HG03571 (cell line): Measurements from ENCODE around the gene PPP2CA.
"Not testable (repeated sequence)": the region's sequence is repeated elsewhere in the genome, so short reads cannot be mapped to it uniquely, and the experiment has no call there.

Experiments
- ATAC-seq: cut with Tn5 transposase; IDR thresholded peaks from one replicate; pipeline ENCODE4 v1.9.1; 2021; ENCODE audit not compliant: unreplicated experiment

Gene PPP2CA

DNA sequence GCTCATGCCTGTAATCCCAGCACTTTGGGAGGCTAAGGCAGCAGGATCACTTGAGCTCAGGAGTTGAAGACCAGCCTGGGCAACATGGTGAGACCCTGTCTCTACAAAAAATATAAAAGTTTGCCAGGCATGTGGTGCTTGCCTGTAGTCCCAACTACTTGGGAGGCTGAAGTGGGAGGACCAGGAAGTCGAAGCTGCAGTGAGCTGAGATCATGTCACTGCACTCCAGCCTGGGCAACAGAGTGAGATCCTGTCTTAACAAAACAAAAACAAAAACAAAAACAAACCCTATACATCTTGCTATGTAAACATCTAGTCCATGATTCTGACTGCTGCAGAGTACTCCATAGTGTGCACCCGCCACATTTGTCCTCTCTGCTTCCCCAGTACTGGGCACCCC lies 19.8 kb upstream of the PPP2CA start:
- ATAC-seq, result no peak

DNA sequence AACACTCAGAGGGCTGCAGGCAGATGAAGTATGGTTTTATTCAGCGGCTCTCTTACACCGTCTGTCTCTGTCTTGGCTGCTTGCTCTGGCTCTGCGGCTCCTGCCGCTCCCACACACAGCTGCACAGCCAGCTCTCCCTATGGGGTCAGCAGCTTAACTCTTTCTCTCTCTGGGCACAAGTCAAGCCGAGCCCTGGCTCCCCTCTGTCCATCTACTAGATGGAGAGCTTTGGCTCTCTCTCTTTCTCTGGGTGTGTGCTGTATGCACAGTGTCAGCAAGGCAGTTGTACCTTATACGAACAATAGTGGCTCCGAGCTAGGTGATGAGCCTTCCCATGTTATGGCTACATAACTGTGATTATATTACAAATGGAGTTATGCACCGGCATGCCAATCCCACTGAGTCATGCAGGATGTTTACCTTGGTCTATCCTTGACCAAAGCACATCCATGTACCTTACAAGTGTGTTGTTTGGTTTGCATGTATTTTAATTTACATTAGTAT lies 19.3 kb upstream of the PPP2CA start:
- no peak for ATAC-seq

DNA sequence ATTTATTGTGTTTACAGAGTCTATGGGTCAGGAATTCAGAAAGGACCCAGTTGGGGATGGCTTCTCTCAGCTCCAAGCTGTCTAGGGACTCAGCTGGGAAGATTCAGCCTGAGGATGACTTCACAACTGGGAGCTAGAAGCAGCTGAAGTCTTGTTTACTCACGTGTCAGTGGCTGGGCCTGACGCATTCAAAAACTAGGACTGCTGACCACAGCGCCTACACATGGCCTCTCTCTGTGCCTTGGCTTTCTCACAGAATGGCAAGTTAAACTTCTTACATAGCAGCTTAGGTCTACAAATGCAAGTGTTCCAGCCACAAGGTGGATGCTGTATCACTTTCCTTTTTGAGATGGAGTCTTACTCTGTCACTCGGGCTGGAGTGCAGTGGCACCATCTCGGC lies 16.3 kb upstream of the PPP2CA start:
- ATAC-seq, result no peak

DNA sequence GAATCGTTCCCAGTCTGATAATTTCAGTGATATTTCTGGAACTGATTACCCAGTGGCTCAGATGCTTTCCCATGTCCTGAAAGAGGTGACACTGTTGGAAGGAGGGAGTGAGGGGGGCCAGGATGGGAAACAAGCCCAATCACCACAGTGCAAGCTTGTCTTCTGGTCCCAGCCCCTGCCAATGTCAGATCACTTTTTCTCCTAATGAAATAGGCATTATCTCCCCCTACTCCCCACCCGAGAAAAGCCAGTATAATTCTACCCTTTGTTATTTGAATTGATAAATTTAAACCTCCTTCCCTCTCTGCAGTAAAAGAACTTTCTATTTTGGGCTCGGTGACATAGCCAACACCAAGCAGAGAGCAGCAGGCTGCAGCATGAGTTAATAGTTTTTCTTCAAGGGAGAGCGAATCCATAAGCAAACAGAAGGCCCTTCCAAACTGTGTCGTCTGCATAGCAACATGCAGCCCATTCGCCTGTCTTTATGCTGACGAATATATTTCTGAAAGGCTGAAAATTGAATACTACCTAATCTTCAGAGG lies 14.6 kb upstream of the PPP2CA start:
- no peak for ATAC-seq

DNA sequence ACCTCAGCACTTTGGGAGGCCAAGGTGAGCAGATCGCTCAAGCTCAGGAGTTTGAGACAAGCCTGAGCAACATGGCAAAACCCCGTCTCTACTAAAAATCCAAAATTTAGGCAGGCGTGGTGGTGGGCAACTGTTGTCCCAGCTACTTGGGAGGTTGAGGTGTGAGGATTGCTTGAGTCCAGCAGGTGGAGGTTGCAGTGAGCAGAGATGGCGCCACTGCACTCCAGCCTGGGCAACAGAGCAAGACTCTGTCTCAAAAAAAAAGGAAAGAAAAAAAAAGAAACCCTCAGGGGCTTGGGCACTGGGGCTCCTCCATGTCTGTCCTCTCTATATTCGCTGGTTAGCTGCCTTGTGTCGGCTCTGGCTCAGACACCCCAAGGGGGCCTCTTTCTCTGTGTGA lies 10.9 kb upstream of the PPP2CA start:
- no peak for ATAC-seq

DNA sequence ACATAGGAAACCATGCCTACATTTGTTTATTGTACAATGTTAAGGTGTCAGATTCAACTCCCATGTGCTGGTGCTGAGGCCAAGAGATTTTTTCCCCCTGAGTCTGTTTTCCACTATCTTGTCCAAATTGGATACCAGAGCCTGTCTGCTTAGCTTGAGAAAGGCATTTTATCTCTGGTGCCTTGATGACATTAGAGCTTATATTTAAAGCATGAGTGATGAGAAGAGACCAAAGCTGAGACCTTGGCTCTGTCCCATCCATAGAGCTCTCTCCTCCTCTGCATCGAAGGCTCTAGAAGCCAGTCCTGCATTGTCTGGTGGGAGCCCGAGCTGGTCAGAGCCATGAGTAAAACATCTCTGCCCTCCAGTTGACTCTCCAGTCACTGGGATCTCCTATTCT lies 10.4 kb upstream of the PPP2CA start:
- no peak for ATAC-seq

DNA sequence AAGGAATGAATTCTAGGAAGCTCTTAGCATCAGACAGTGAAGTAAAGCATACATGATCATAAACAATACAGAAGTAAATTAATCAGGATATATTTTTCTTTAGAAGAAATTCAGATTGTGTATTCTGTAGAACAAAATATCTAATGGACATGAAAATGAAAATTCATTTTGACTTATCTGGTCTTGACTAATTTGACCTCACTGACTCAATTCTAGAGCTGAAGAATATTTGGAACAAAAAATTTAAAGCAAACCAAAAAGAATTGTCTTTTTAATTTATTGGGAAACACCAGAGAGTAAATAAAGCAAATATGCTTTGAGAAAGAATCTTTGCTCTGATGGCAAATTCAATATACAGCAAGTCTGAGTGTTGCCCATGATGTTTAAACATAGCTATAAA lies 2.8 kb upstream of the PPP2CA start:
- no peak for ATAC-seq

DNA sequence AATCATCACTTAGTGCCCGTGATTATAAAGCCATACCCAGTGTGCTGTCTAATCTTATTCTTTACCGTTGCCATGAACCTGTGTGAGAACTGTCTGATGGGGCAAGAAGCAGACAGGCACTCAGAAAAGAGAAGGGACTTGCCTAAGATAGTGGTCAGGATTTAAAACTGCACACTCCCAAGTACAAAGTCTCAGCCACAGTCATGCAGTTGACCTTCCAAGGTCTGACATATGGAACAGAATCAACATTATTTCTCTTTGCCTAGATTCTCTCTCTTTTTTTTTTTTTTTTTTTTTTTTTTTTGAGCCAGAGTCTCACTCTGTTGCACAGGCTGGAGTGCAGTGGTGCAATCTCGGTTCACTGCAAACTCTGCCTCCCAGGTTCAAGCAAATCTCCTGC lies 1.9 kb upstream of the PPP2CA start:
- ATAC-seq, result no peak

DNA sequence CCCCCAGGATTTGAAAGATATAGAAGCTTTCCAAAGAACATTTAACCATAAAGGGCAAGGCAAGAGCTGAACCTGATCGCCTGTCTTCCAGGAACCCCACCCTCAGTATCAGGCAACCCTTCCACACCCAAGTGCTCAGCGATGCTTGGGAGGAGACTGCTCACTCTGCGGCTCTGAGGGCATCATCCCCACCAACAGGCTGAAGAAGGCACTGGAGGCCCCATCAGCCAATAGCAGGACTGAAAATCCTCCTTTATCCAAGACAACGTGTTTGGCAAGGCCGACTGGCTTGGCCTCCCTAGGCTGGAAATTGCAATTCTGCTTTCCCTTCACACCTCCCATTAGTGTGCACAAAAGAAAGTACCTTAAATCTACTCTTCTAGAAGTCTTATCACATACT lies 1.4 kb upstream of the PPP2CA start:
- ATAC-seq, result no peak

DNA sequence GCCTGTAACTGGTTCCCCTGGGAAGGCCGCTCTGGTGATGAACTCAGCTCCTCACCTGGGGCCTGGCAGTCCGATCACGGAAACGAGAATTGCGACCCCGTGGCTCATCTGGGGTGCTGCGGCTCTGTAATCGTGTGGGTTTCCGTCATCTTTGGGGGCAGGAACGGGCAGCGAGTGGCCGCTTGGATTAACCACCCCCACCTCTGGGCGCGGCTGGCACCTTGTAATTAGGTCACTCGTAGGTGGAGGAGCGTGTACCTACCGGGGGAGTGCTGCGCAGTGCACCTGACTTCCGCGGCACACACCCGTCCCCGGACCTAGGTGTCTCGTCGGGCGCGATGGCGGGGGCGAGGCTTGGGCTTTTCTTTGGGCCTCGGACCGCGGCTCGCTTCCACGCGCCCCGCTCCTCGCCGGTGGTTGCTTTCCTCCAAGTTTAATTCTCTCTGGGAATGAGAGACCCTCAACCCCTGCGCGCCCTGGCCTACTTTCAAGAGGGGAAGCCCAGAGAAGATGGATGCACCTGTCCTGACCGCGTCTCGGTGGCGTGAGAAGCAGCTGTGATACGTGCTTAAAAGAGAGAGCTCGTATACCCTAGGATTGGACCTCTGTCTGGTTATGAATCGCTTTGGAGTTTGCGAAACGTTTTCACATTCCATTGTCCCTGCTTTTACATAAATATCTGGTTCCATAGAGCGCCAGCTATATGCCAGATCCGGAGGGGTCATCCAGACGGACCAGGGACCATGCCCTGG lies 744 bp upstream of the PPP2CA start:
- no peak for ATAC-seq

DNA sequence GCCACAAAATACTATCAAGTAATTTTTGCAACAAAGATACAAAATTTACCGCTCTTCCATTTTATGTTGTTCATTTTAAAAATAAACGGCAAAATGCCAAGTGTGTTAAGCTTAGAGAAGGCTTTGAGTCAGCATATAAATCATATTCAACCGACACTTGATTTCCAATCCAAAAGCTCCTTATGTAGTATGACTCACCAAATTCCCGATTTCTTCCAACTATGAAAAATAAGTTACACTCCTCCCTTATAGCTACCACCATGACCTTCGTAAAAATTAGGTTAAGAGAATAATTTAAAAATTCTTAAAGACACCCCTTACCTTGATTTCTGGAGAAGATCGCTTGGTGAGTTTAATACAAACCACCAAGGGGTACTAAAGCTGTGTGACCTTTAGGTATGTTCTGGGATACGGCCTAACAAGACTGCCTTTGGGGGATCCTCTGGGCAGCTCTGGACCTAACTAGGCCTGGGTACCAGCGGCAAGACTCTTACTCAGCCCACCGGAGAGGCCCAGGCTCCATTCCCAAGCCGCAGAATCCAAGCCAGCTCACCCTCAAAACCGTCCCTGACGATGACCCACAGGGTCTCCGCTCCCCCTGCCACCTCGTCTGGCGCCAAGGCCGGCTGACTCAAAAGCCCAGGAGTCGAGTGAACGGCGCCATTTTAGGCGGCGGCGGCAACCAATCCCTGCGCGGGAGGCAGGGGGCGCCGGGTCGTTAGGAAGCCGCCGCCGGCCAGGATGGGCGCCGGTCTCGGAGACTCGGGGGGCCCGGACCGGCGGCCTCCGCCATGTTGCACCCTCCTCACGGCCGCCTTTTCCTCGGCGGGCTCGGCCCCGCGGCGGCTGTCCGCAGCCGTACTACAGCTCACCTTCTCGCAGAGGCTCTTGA lies 739 bp downstream of the PPP2CA start:
- ATAC-seq, result peak; percentile 27

DNA sequence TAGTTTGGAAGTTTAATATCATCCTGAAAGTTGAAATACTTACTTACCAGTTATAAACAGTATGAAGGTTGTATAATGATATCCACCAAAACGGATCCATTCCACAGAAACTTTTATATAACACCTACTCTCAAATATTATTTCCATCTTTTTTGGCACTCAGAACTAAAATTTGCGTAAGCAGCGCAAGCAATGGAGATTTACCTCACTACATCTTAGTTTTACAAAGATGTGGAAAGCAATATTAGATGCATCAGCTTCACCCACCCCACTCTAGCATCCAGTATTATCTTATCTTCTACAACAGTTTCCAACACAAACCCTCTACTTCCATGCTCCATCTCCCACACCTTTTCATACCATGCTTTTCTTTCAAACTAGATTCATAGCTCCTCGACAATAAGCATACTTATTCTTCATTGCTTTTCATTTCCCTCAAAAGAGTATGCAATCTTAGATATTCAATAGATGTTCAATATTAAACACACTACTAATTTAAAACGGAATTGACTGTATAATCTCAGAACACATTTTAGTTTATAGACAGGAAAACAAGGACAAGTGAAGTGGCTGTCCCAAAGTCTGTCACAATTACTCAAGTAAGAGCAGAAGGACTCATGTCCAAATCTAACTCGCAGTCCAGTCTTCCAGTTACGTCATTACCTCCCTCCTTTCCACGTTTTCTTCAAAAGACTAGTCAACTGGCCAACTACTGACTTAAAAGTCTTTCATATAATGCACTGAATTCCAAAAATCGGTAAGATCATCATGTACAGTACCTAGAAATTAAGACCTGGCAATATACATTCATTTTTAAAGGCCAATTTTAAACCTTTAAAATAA lies 2.2 kb downstream of the PPP2CA start:
- no peak for ATAC-seq

DNA sequence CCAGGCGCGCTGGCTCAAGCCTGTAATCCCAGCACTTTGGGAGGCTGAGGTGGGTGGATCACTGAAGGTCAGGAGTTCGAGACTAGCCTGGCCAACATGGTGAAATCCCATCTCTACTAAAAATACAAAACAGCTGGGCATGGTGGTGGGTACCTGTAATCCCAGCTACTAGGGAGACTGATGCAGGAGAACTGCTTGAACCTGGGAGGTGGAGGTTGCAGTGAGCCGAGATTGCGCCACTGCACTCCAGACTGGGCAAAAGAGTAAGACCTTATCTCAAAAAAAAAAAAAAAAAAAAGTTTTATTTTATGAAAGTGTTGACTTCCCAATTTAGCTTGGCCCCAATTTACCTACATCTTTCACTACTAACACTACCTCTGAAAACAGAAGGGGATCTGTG lies 4.2 kb downstream of the PPP2CA start:
- ATAC-seq, result not testable (repeated sequence)

DNA sequence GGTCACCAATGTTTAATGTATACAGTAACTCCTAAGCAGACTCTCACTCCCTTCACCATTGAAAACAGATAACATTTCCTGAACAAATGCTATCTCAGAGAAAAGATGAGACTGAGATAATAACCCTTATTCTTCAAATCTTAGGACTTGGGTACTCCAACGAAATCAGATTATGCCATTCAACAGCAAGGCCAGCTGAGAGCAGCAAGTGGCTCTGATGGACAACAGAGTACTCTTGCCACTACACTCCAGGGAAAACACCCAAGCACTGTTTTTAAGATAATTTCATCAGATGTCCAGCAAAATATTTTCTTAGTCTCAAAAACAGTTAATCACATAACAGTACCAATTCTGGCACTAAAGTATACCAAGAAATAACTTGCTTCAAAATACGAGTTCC lies 10.1 kb downstream of the PPP2CA start:
- ATAC-seq, result no peak

DNA sequence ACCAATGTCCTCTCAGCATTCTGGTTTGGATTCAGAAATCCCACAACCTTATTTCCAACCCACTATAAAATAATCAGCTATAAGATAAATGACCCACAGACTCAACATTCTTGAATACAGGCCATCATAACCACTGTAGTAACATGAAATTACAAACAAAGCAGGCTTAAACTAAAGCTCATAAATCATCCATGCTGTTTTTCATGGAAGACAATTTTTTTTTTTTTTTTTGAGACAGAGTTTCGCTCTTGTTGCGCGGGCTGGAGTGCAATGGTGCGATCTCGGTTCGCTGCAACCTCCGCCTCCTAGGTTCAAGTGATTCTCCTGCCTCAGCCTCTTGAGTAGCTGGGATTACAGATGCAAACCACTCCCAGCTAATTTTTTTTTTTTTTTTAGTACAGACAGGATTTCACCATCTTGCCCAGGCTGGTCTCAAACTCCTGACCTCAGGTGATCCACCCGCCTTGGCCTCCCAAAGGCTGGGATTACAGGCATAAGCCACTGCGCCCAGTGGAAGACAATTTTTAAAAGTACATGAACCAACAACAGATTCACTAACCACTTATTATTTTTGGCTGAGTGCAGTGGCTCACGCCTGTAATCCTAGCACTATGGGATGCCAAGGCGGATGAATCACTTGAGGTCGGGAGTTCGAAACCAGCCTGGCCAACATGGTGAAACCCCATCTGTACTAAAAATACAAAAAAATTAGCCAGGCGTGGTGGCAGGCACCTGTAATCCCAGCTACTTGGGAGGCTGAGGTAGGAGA lies 14.4 kb downstream of the PPP2CA start:
- ATAC-seq, result not testable (repeated sequence)

DNA sequence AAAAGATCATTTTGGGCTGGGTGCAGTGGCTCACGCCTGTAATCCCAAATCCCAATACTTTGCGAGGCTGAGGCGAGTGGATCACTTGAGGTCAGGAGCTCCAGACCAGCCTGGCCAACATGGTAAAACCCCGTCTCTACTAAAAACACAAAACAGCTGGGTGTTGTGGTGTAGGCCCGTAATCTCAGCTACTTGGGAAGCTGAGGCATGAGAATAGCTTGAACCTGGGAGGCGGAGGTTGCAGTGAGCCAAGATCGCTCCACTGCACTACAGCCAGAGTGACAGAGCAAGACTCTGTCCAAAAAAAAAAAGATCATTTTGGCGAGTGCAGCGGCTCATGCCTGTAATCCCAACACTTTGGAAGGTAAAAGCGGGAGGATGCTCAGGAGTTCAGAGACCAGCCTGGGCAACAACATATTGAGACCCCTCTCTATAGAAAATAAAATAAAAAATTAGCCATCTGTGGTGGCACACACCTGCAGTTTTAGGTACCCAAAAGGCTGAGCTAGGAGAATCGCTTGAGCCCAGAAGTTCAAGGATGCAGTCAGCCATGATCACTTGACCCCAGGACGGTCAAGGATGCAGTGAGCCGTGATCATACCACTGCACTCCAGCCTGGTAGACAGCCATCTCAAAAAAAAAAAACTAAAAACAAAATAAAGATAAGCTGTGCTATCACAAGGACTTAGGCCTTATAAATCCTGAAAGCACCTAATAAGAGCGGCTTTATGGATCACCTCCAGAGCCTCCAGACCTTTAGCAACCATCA lies 16.2 kb downstream of the PPP2CA start:
- ATAC-seq, result no peak

DNA sequence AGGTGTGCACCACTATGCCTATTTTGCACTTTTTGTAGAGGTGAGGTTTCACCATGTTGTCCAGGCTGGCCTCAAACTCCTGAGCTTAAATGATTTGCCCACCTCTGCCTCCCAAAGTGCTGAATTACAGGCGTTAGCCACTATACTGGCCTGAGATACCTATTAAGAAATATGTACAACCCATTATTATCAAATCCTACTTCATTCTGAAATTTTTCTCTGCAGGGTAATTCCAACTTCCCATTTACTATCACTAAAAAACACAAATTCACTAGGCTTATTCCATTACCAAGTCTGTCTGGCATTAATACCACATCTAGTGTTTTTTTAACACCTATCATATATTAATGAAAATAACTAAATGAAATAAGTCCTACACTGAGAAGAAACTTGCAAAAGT lies 18.2 kb downstream of the PPP2CA start:
- ATAC-seq, result no peak

DNA sequence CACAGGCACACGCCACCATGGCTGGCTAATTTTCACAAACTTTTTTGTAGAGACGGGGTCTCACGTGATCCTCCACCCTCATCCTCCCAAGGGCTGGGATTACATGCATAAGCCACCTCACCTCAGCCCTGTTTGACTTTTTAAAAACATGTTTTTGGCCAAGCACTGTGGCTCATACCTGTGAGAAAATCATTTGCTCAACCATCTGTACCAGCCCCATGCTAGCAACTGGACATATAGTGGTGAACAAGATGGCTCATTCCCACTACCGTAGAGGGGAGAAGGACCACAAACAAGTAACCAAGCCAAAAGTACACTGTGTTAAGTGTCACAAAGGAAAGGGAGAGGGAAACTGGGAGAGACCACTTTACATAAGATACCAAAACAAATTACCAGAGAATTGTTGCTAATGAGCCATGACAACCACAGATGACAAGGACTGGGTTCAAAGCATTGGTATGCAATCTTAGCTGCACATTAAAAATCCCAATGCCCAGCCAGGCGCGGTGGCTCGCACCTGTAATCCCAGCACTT lies 19.2 kb downstream of the PPP2CA start:
- ATAC-seq, result no peak

DNA sequence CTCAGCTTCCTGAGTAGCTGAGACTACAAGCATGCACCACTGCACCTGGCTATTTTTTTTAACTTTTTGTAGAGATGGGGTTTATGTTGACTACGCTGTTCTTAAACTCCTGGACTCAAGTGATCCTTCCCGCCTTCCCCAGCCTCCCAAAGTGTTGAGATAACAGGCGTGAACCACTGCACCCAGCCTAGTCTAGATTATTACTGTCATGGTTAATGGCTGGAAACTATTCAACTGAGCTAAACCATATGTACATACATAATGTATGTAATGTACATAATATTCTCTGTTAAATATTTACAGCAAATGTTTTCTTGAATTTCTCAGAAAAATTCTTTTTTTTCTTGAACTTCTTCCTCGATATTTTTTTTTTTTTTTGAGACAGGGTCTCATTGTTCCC lies 21.3 kb downstream of the PPP2CA start:
- ATAC-seq, result no peak
